ENCODE data around the gene TOX2.

TOX2 gene

GRCh38 chr20:44065401-44066340 lies 151.0 kb downstream of the TOX2 start:
- no peak for TF ChIP-seq CTCF (IDR thresholded peaks at IDR 0.05; ENCODE audit: low read depth, low read length, missing control alignments)
- no peak overlapping the region for H3K4me3 ChIP-seq (ENCODE audit: low read depth, low read length)
- no peak for DNase-seq (ENCODE audit: low read depth)
- in situ Hi-C loops (cut with HindIII; ENCODE audit: low sequenced_read_pairs): no loop called here

- H3K4me3 ChIP-seq (ENCODE audit: low read depth, low read length): no peak overlapping the region
- in situ Hi-C loops (cut with HindIII; ENCODE audit: low sequenced_read_pairs): no loop called here
- no peak for TF ChIP-seq CTCF (IDR thresholded peaks at IDR 0.05; ENCODE audit: low read depth, low read length, missing control alignments)
- DNase-seq (ENCODE audit: low read depth): no peak
These were observed 152.3 kb downstream of the TOX2 start for GRCh38 chr20:44066645-44067606.

GRCh38 chr20:44067650-44068081 lies 153.0 kb downstream of the TOX2 start:
- no peak overlapping the region for H3K4me3 ChIP-seq (ENCODE audit: low read depth, low read length)
- DNase-seq (ENCODE audit: low read depth): no peak
- in situ Hi-C loops (cut with HindIII; ENCODE audit: low sequenced_read_pairs): no loop called here
- no peak for TF ChIP-seq CTCF (IDR thresholded peaks at IDR 0.05; ENCODE audit: low read depth, low read length, missing control alignments)

GRCh38 chr20:44068316-44069201 lies 153.9 kb downstream of the TOX2 start:
- H3K4me3 ChIP-seq (ENCODE audit: low read depth, low read length): no peak overlapping the region
- DNase-seq (ENCODE audit: low read depth): no peak
- in situ Hi-C loops (cut with HindIII; ENCODE audit: low sequenced_read_pairs): no loop called here
- no peak for TF ChIP-seq CTCF (IDR thresholded peaks at IDR 0.05; ENCODE audit: low read depth, low read length, missing control alignments)

GRCh38 chr20:44069203-44070011 lies 154.8 kb downstream of the TOX2 start:
- TF ChIP-seq CTCF (IDR thresholded peaks at IDR 0.05; ENCODE audit: low read depth, low read length, missing control alignments): no peak
- no peak for DNase-seq (ENCODE audit: low read depth)
- in situ Hi-C loops (cut with HindIII; ENCODE audit: low sequenced_read_pairs): no loop called here
- H3K4me3 ChIP-seq (ENCODE audit: low read depth, low read length): no peak overlapping the region

Data from astrocyte of the cerebellum (primary cell).